Islet of Langerhans (tissue), 1 donor: ENCODE measurements around the gene USP28.
"Not testable (repeated sequence)": the region's sequence is repeated elsewhere in the genome, so short reads cannot be mapped to it uniquely, and the experiment has no call there.

Source experiments
- FAIRE-seq: peaks from one replicate; lab custom pipeline; 2011; peaks lifted over from hg19 to GRCh38; lab: Jason Lieb, UNC

The USP28 gene

GRCh38 chr11:113773416-113774173 lies 101.8 kb downstream of the USP28 start, which contains the start of gene ZW10:
ZW10 (minus strand) TSS chr11:113773692; CDS start chr11:113773666, 26 bp downstream.
- peak; percentile 13 for FAIRE-seq

GRCh38 chr11:113773092-113773415 lies 102.3 kb downstream of the USP28 start:
- FAIRE-seq = no peak

- FAIRE-seq = no peak
Measured at GRCh38 chr11:113771964-113772363, 103.4 kb downstream of the USP28 start.

- no peak for FAIRE-seq
Measured at GRCh38 chr11:113764527-113765219, 110.7 kb downstream of the USP28 start.

- not testable (repeated sequence) for FAIRE-seq
Measured at GRCh38 chr11:113763040-113763439, 112.3 kb downstream of the USP28 start.

- no peak for FAIRE-seq
Measured at GRCh38 chr11:113760241-113760640, 115.1 kb downstream of the USP28 start.

GRCh38 chr11:113752932-113753331 lies 122.4 kb downstream of the USP28 start:
- no peak for FAIRE-seq
